ENCODE results near the gene TANC1.

The TANC1 gene

GRCh38 chr2:158963071-158963470, 5.4 kb upstream of the TANC1 start:
- DNase-seq = no peak

- no peak for DNase-seq
Observed at GRCh38 chr2:158965107-158965506, 3.3 kb upstream of the TANC1 start.

DNA sequence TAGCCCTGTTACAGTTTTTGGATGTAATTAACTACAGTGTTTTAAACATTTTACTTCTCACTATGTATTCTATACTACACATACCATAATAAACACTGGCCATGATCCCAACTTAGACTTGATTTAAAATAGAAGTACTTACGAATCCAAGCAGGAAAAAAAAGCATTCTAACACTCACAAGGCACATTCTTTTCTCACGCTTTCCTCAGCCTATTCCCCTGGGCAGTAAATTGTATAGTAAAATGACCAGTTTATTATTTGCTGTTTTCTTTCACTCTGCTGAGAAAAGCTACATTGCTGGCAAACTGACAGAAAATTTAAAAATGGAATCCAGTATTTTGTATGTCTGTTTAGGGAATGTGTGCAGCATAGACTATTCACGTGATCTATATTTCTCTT, 2.8 kb upstream of the TANC1 start:
- DNase-seq = peak; percentile 28

DNA sequence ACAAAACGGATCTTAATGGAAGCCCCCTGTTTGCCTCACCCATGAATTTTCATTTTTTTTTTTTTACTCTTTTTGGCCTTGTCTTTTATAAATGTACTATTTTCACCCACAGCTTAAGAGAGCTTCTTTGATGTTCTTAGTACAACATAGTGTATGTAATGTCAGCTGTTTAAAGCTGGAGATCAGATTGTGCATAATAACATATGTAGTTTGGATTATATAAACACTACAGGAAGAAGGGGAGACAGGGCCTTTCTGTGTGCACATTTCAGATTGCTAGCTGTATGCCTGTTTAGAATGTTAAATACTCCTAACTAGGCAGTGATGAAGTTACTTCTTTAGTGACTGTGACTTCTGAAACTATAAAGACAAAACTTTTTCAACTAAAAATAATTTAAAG, 2.1 kb upstream of the TANC1 start:
- DNase-seq = peak; percentile 6

GRCh38 chr2:158967114-158967730, 1.2 kb upstream of the TANC1 start:
- no peak for DNase-seq

- DNase-seq = peak; percentile 60
Observed at GRCh38 chr2:158967731-158968395, 577 bp upstream of the TANC1 start.

DNA sequence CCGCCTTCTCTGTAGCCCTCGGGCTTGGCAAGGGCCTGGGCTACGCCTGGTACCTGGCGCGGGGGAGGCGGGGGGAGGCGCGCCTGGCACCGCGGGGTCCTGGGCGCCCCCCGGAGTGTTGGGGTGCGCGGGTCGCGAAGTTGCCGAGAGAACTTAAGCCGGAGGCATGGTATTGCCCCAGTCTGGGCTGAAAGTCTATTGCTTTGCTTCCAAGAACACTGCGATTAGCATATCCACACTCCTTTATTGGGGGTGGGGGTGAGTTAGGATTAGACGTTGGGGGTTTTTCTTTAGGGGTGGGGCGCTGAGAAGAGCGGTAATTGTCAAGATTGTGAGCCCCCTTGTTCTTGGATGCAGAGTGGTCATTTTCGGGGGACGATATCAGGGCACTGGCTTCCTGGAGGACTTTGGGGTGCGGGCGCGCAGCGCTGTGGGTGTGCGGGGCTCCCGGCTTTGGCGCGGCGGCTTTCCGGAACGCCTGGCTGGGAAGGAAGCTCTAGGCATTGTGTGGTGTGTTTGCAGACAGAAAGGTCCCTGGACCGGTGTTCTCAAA, 798 bp downstream of the TANC1 start:
- DNase-seq = no peak

- no peak for DNase-seq
Observed at GRCh38 chr2:158969715-158970240, 1.3 kb downstream of the TANC1 start.

GRCh38 chr2:158970241-158970751, 1.9 kb downstream of the TANC1 start:
- no peak for DNase-seq

DNA sequence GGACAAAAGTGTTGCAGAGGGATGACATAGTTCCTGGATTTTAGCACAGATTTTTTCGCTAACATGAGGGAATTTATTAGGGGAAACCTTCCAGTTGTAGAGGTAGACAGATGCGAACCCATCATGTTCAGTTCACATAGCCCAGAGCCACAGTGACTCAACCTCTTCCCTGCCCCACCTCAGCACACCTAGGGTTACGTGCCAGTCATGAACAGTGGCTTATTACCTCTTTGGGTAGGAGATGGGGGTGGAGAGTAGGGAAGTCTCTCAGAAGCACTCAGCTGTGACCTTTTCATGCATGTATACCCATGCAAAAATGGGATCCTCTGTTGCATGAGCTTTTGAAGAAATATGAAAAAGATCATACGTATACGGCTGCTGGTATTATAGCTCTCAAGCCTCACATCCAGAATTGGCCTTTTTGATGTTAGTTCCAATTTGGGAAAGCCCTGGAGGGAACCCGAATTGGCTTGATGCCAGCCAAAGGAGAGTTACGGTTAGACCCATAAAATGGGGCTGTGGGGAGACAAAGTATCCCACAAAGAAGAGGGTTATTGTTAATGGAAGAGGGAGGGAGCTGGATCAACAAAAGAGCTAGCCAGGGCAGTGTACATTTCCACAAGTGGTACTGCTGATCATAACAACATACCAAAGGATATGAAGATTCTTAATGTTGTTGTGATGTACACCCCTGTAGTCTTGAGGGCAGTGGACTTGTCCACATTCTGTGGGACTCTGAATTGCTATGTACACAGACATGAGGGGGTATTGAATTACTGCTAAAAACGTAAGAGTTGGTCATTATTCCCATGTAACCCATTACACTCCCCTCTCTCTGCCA, 4.9 kb downstream of the TANC1 start:
- no peak for DNase-seq

- no peak for DNase-seq
Observed at GRCh38 chr2:158975271-158975921, 7.0 kb downstream of the TANC1 start.

DNA sequence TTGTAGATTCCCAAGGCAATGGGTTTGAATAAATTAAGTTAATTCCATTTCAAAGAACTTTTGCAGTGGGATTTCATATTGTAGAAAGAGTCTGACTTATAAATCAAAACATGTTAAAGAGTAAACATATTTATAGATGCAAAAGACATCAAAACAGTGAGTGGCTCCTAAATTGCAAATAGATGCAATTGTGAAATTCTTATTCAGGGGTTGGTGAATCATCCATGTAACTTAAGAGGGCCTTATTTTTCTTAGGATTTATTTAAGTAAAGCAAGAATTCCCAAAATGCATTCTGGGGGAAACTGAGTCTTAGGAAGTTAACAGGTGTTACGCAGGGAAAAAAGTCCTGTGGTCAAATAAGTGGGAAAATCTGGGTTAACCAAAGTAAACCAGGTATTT, 11.3 kb downstream of the TANC1 start:
- DNase-seq = no peak

DNA sequence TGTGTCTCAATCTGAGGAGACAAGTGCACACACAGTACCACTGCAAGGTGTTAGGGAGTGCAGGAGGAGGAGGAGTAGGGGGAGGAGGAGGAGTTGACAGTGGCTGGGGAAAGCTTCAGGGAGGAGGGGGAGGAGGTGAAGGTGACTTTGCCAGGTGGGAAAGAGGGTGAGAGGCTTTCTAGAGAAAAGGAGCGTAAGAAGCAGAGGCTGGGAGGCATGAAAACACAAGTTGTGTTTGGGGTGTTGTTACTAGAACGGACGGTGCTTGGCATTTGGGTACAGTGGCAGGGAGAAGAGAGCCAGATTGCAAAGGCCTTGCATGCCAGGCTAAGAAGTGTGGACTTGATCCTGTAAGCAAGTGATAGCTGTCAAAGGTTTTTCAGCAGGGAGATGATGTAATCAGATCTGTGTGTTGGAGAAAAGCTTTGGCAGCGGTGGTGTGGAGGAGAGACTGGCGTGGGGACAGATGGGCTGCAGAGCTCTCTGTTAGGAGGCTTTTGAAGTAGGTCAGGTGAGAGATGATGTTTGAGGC, 16.2 kb downstream of the TANC1 start:
- peak; percentile 62 for DNase-seq

DNA sequence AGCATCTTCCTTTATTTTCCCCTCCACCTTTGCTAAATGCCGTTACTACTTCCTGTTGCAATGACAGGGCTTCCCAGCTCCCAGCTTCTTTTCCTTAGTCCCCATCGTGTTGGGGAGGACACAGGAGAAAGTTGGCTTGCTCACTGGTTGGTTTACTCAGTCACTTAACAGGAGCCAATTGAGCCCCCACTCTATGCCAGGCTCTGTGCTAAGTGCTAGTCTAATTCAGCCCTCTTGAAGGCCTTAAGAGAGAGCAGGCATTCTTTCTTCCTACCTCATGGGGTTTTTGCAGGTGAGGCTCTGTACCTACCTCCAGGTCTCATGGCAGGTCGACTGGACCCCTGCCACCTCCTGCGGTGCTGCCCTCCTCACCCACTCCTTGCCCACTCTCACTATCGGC, 20.1 kb downstream of the TANC1 start:
- no peak for DNase-seq

DNA sequence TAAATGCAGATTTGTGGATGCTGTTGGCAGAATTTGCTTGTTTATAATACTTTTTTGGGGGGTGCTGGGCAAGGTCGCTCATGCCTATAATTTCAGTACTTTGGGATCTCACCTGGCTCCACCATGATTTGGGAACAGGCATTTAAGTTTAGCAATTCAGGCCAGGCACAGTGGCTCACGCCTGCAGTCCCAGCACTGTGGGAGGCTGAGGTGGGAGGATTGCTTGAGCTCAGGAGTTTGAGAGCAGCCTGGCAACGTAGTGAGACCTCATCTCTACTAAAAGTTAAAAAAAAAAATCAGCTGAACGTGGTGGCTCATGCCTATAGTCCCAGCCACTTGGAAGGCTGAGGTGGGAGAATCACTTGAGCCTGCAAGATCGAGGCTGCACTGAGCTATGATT, 20.7 kb downstream of the TANC1 start:
- no peak for DNase-seq

- no peak for DNase-seq
Observed at GRCh38 chr2:158990397-158991214, 22.2 kb downstream of the TANC1 start.

DNA sequence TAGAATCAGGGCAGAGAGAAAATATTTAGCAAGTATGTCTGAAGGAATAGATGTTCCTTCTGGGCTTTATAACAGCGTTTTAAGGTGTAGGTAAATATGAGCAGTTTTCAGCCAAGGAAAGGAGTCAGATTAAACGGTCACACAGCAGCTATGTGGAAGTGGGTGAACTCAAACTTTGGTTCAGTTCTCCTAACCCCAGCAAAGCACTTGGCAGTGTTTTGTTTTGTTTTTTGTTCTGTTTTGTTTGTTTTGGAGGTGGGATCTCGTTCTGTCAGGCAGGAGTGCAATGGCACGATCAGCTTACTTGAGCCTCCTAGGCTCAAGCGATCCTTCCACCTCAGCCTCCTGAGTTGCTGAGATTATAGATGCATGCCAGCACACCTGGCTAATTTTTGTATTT, 24.6 kb downstream of the TANC1 start:
- no peak for DNase-seq

GRCh38 chr2:158993721-158994587, 25.5 kb downstream of the TANC1 start:
- DNase-seq = no peak

DNA sequence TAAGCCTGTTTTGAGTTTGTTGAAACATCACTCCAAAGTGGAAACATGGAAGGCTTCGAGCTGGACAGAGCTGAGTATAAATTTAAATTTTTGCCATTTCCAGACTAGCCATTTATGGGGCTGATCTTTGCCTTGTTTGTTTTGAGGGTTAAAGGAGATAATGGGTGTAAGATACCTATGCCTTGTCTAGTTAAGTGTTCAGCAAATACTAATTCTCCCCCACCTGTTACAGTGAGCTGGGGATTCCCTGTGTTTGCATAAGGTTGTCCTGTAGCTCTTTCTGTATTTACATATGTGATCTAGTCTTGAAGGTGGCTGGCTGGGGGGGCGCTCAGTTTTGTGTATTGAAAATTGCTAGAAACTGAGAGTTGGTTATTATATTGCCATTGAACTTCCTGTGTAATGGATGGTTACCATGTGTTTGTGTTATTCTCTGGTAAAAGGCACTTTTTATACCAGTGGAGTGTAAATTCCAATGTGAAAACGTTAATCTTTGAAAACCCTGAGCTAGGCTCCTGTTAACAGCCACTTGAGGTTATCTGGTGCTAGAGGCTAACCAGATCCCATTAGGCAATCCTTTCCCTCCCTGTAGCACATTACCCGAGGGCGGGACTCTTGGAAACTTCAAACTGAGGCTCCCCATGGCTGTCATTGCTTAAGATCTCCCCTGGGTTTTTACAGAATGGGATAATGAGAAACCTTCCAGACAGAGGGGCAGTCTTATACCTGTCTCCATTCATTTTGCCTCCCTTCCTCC, 26.7 kb downstream of the TANC1 start:
- DNase-seq = no peak

GRCh38 chr2:158995677-158996049, 27.2 kb downstream of the TANC1 start:
- no peak for DNase-seq

All from NCI-H1694 (cell line).